Measurements from ENCODE around the gene DNPEP. TPM values are rescaled to one million over a fixed set of nuclear protein-coding genes. Genes with fewer than 3 reads are reported as not detected.
"Not testable (repeated sequence)": the region's sequence is repeated elsewhere in the genome, so short reads cannot be mapped to it uniquely, and the experiment has no call there.

DNPEP gene
- total RNA-seq, 1 experiment from 2014 or later: 81.7 TPM

DNA sequence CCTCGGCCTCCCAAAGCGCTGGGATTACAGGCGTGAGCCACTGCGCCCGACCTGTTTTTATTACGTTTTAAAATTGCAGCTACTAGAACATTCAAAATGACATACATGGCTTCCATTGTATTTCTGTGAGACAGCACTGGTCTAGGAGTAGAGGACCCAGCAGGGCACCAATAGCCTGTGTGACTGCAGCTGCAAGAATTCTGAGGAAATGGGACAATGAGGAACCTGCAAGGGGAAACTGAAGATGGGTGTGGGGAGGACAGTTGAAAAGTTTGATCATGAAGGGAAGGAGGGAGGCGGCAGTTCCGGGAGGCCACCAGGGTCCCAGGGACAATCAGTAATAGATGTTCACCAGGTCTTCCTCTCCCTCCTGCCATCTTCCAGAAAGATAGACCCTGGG is 13.9 kb upstream of the DNPEP start:
- DNase-seq (ENCODE audit: low spot score): no peak

GRCh38 chr2:219400562-219400961 is 12.8 kb upstream of the DNPEP start:
- no peak for DNase-seq (ENCODE audit: low spot score)

GRCh38 chr2:219399716-219400478 is 12.2 kb upstream of the DNPEP start:
- no peak for DNase-seq (ENCODE audit: low spot score)

- DNase-seq (ENCODE audit: low spot score): peak; percentile 16
Measured at GRCh38 chr2:219398721-219399363, 11.1 kb upstream of the DNPEP start.

GRCh38 chr2:219396863-219397457 is 9.2 kb upstream of the DNPEP start:
- DNase-seq (ENCODE audit: low spot score): no peak

GRCh38 chr2:219395609-219396008 is 7.9 kb upstream of the DNPEP start:
- DNase-seq (ENCODE audit: low spot score): no peak

- DNase-seq (ENCODE audit: low spot score): not testable (repeated sequence)
Measured at GRCh38 chr2:219395056-219395455, 7.3 kb upstream of the DNPEP start.

- DNase-seq (ENCODE audit: low spot score): no peak
Measured at GRCh38 chr2:219392754-219393153, 5.0 kb upstream of the DNPEP start.

- DNase-seq (ENCODE audit: low spot score): no peak
Measured at GRCh38 chr2:219388907-219389156, 1.1 kb upstream of the DNPEP start.

GRCh38 chr2:219388121-219388906 is 602 bp upstream of the DNPEP start:
- peak; percentile 81 for DNase-seq (ENCODE audit: low spot score)

DNA sequence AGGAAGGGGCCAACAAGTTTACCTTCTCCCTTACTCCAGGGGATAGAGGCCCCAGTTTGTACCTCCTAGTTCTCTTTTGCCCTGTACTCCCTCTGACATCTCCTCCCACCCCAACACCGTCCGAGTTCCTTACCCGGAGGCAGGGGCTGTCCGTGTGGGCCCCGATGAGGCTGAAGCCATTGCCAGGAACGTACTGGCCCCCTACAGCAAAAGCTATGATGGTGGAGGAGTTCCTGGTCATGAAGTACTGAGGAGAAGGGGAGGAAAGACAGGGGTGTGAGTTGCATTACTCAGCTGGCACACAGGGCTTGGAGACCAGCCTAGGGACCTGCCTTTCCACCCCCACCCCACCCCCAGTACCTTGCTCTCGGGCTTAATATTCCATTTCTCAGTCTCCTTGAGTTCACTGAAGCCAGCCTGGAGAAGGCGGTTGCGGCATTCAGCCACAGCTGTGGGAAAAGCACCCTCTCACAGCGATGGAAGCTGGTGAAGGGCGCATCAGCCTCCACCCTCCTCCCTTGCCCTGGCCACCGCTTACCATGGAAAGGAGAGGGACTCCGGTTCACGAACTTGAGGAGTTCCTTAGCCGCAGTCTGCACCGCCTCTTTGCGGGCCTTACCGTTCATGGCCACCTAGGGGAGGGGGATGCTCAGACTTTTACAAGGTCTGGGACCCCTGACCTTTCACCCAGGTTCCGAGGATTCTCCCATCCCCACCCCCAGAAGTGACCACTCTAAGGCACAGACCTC is 1.0 kb downstream of the DNPEP start:
- DNase-seq (ENCODE audit: low spot score): no peak

- DNase-seq (ENCODE audit: low spot score): no peak
Measured at GRCh38 chr2:219385958-219386520, 1.7 kb downstream of the DNPEP start.

GRCh38 chr2:219384859-219385258 is 2.9 kb downstream of the DNPEP start:
- no peak for DNase-seq (ENCODE audit: low spot score)

GRCh38 chr2:219384083-219384713 is 3.5 kb downstream of the DNPEP start:
- no peak for DNase-seq (ENCODE audit: low spot score)

DNA sequence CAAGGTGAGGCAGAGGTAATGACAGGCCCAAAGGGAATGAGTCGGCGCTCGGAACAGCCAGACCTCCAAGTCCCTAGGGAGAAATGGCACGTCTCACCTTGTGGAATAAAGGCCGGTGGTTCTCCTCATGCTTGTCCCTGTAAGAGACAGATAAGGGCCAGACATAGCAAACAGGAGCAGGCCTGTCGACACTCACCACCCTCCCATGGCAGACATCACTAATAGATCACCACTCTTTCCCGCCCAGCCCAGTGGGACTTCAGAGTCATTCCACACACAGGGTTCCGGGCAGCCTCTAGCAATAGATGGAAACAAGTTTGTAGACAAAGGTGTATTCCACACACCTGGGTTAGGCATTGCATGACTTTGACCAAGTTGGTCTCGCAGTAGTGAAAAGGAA is 6.3 kb downstream of the DNPEP start:
- no peak for DNase-seq (ENCODE audit: low spot score)

DNA sequence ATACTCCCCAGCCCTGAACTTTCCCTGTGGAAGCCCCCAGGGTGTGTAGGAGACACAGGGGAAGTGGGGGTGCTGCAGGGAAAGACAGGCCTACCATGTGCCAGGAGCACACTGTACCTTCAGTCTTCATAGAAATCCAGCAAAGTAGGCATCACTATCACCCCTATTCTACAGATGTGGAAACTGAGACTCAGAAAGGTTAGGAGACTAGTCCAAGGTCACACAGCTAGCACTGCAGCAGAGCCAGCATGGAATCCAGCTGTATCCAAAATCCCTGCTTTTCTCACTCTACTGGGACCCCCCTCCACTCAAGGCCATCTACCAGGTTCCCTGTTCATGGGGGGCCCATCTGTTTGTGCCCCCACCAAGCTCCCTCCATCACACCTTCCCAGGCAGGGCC is 6.8 kb downstream of the DNPEP start:
- no peak for DNase-seq (ENCODE audit: low spot score)

DNA sequence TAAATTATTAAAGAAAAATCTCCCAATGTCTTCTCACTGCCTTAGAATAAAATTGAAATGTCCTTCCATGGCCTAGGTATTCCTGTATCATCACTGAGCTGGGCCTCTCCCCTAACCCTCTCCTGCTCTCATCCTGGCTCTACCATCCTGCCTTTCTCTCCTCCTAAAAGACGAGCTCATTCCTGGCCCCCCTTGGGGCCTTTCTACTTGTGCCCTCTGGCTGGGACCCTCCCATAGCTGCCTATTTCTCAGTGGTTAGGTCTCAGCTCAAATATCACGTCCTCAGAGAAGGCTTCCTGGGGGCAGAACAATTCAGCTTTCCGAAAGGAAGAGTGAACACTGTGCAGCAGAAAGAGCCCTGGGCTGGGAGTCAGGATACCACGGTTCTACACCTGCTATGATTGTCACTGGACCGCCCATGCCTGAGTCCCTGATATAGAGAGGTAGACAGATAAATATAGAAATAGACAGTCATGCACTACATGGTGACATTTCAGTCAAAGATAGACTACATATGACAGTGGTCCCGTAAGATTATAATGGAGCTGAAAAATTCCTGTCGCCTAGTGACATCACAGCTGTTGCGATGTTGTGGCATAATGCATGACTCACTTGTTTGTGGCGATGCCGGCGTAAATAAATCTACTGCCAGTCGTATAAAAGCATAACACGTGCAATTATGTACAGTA is 9.4 kb downstream of the DNPEP start:
- no peak for DNase-seq (ENCODE audit: low spot score)

DNA sequence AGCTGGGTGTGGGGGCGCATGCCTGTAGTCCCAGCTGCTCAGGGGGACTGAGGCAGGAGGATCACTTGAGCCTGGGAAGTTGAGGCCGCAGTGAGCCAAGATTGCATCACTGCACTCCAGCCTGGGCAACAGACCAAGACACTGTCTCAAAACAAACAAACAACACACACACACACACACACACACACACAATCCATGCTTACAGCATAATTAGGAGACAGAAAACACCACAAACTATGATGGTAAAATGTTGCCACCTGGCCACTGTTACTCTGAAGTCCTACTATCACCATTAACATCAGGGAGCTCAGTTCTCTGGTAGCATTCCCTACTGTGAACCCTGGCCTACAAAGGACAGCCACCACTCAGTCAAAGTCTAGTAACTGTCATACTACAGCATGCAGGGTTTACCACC is 18.3 kb downstream of the DNPEP start:
- peak; percentile 14 for DNase-seq (ENCODE audit: low spot score)

DNA sequence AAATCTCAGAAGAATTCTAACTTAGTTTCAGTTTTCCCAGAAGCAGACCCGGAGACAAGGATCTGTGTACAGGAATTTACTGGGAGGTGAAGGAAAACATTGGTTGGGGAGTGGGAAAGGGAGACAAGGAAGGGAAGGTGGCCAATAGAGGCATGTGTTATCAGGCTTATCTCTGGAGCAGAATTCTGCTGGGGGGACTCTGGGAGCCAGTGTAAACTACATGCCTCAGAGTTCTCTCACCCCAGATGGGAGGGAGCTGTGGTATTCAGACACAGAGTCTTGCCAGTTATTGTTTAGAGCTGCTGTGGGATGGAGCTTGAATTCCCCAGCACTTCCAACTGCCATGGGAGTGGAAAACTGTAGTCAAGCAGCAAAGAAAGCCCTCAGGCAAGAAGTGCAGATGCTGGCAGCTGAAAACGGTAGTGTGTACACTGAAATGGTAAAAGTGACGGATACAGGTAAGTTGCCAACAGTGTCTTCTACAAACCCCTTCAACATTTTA is 19.0 kb downstream of the DNPEP start:
- DNase-seq (ENCODE audit: low spot score): peak; percentile 72

DNA sequence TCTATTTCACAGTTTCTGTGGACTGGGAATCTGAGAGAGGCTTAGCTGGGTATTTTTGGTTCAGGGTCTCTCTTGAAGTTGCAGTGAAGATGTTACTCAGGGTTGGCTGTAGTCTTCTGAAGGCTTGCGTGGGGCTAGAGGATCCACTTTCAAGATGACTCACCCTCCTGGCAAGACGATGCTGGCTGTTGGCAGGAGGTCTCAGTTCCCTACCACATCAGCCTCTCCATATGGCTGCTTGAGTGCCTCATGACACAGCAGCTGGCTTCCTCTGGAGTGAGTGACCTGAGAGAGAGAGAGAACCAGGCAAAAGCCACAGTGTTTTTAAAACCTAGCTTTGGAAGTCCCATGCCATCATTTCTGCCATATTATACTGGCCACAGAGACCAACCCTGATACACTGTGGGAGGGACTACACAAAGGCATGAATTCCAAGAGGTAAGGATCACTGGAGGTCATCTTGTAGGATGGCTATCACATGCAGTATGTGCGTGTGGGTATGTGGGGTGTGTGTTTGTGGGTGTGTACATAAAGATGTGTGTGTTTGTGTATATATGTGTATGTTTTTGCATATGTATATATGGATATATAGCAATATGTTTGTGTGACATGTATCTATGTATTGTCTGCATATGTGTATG is 25.1 kb downstream of the DNPEP start:
- DNase-seq (ENCODE audit: low spot score): peak; percentile 93

All from A172 (cell line).